GM12875 (cell line): ENCODE results near the gene FOXO3.

Experiments
- H3K4me3 ChIP-seq: one replicate; pipeline ENCODE4 v1.5.1; 2011; ENCODE audit warnings: low read depth, low read length, control low read depth
- TF ChIP-seq, protein P1 (sequence below): IDR thresholded peaks from 2 replicates; pipeline ENCODE4 v1.5.1; 2011; ENCODE audit warnings: low read depth, mild to moderate bottlenecking, control low read depth, inconsistent platforms, low read length, moderate library complexity, borderline replicate concordance; ENCODE audit not compliant: insufficient read depth

FOXO3 gene

DNA sequence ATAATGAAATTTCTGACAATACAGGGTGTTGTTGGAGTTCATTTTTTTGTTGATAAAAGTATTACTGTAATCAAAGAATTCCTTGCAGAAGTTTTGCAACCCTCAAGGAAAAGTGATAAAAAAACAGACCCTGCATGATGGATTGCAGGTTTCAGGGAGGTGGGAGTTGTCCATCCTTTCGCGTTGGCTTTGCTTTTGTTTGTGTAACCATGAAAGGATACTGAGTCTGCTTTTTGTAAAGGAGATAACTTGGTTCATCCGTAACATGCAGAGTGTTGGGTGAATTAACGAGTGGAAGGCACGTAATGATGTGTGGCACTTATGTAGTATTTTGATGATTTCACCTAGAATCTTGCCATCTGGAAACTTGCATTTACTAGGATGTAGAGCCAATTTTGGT is 23.6 kb downstream of the FOXO3 start:
- no peak overlapping the region for H3K4me3 ChIP-seq
- TF ChIP-seq, protein P1, sequence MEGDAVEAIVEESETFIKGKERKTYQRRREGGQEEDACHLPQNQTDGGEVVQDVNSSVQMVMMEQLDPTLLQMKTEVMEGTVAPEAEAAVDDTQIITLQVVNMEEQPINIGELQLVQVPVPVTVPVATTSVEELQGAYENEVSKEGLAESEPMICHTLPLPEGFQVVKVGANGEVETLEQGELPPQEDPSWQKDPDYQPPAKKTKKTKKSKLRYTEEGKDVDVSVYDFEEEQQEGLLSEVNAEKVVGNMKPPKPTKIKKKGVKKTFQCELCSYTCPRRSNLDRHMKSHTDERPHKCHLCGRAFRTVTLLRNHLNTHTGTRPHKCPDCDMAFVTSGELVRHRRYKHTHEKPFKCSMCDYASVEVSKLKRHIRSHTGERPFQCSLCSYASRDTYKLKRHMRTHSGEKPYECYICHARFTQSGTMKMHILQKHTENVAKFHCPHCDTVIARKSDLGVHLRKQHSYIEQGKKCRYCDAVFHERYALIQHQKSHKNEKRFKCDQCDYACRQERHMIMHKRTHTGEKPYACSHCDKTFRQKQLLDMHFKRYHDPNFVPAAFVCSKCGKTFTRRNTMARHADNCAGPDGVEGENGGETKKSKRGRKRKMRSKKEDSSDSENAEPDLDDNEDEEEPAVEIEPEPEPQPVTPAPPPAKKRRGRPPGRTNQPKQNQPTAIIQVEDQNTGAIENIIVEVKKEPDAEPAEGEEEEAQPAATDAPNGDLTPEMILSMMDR: no peak

DNA sequence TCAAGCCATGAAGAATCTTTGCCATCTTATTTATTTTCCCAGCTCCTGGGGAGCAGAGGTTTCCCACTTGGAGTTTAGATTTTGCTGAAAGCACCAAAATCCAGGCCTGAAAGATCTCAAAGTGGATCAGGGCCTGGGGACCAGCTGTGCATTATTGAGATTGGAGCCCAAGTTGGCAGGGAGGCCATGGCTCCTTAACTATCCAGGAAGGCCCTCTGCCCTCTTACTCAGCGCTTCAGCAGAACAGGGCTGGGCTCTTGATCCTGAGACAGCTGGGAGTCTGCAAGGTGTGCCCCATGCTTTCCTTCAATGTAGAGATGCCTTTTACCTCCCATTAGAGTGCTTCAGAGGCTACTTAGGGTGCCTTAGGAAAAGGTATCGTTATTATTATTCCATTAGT is 24.6 kb downstream of the FOXO3 start:
- TF ChIP-seq, protein P1: no peak
- H3K4me3 ChIP-seq: no peak overlapping the region

DNA sequence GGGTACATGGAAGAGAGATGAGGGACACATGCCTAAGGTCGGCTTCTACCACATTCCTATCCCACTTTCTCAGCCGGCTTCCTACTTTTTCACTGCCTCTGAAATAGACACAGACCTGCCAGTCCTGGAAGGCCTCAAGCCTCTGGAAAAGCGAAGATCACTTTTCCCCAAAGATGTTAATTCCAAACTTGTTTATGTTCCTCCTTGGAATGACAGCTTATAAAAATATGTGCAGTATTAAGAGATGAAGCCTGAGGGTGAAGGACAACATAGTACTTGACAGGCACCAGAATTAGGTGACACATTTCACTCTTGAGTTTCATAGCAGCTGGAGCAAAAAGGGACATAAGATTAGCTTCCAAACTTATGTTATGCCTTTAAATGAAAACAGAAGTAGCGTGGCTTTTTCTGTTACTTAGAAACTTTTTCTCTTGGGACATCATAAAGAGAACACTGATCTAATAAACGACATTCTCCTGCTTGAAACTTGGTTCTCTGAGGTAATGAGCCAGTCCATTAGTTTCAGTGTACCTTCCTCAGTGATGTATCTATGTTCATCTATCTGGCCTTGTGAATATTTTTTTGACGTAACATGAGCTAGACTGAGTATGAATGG is 25.3 kb downstream of the FOXO3 start:
- H3K4me3 ChIP-seq: no peak overlapping the region
- TF ChIP-seq, protein P1: no peak

DNA sequence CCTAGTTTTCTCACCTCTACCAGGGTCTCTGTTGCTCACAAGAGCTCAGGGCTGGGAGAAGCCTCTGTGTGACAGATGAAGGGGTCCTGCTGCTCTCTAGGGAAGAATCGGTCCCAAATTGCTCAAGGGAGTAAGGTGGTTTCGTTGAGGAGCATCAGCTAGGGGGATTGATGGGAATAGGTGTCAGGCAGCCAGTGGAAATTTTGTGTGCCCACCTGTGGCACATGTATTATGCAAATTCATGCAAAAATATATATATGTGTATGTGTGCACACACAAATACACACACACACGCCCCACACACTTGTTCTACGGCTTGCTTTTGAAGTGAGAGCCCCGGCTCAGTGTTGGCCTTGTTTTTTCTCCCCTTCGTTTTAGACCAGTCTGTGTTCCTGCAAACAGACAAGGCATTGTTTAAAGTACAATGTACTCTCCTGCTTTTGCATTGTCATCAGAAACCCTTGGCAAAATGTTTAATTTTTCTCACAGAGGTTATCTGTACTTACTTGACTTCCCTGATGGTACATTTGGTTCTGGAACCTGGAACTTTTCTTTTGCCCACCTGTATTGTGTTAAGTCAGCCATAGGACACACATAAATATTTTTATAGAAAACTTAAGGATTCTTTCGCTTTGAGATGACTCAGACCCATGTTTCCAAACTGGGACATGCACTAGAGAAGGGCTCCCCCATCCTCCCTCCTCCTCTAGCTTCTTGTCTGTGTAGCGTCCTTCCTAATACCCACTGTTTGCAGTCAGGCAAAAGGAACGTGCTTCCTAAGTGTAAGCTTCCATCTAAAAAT is 26.7 kb downstream of the FOXO3 start:
- TF ChIP-seq, protein P1: no peak
- no peak overlapping the region for H3K4me3 ChIP-seq

- TF ChIP-seq, protein P1: no peak
- H3K4me3 ChIP-seq: no peak overlapping the region
These were observed 27.9 kb downstream of the FOXO3 start for GRCh38 chr6:108588586-108588985.

DNA sequence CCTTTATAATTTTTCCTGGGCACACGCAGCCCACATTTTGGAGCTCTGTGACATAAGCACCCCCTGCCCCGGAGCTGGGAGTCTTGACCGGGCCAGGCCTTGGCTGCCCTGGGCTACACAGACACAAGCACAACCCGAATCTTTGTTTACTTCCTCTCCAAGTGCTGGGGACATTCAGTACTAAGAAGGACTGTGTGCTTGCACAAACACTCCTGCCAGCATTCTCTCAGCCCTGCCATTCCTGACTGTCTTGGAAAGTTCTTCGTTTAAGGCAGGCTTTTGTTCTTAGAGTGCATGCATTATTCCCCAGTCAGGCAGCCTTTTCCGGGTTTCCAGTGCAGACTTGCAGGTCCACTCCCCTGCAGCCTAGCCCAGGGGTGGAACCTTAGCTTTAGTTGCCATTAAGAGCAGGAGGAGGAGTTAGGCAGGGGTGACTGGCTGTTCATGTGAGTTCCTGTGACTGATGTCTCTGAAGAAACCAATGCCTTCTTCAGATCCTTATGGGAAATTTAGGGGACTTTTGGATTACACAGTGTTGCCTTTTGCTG is 28.6 kb downstream of the FOXO3 start:
- TF ChIP-seq, protein P1: no peak
- H3K4me3 ChIP-seq: no peak overlapping the region

- TF ChIP-seq, protein P1: no peak
- H3K4me3 ChIP-seq: no peak overlapping the region
These were observed 30.5 kb downstream of the FOXO3 start for GRCh38 chr6:108591040-108591816.
